ENCODE measurements around the gene DBF4. TPM values are rescaled to one million over a fixed set of nuclear protein-coding genes. Genes with fewer than 3 reads are reported as not detected.

DBF4 gene
- total RNA-seq, 1 donor, result 12.7 TPM

DNA sequence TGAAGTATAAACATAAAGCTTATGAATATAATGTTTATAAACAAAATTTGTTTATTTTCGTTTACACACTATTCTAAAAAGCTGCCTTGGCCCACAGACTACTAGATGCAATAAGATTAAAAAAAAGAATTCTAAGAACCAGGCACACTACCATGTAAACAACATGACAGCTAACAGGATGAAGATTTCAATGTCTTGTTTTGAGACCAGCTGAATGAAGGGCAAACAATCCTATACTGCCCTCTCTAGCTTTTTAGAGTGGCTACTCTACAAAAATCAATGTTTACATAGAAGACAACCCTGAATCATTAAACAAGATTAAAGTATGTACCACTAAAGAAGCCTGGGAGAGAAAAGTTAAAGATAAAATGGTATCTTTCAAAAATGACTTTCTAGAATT lies 38.7 kb upstream of the DBF4 start:
- Histone ChIP-seq H3K79me2 (ENCODE audit: insufficient read depth, low read length) (no peaks in the 10 kb centered on the region), H3K4me2 (ENCODE audit: insufficient read depth, low read length) (no peak overlapping the region), H3K27ac (ENCODE audit: low read depth, low read length) (no peak overlapping the region), H3K36me3 (ENCODE audit: insufficient read depth, low read length) (no peaks in the 10 kb centered on the region), H2AFZ (ENCODE audit: low read length) (no peak overlapping the region), H3K9me3 (ENCODE audit: low read depth, low read length) (no peaks in the 10 kb centered on the region), H4K20me1 (ENCODE audit: insufficient read depth, low read length) (no peaks in the 10 kb centered on the region), H3K4me1 (ENCODE audit: insufficient read depth, low read length) (no peaks in the 10 kb centered on the region), H3K4me3 (ENCODE audit: insufficient read depth, low read length) (no peak overlapping the region), H3K27me3 (ENCODE audit: insufficient read depth, low read length) (no peaks in the 10 kb centered on the region)
- DNase-seq (ENCODE audit: insufficient read length, low spot score, missing footprints), result no peak
- TF ChIP-seq, protein P1, sequence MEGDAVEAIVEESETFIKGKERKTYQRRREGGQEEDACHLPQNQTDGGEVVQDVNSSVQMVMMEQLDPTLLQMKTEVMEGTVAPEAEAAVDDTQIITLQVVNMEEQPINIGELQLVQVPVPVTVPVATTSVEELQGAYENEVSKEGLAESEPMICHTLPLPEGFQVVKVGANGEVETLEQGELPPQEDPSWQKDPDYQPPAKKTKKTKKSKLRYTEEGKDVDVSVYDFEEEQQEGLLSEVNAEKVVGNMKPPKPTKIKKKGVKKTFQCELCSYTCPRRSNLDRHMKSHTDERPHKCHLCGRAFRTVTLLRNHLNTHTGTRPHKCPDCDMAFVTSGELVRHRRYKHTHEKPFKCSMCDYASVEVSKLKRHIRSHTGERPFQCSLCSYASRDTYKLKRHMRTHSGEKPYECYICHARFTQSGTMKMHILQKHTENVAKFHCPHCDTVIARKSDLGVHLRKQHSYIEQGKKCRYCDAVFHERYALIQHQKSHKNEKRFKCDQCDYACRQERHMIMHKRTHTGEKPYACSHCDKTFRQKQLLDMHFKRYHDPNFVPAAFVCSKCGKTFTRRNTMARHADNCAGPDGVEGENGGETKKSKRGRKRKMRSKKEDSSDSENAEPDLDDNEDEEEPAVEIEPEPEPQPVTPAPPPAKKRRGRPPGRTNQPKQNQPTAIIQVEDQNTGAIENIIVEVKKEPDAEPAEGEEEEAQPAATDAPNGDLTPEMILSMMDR (IDR thresholded peaks at IDR 0.05; ENCODE audit: extremely low read depth, low read depth, low read length), result no peak

DNA sequence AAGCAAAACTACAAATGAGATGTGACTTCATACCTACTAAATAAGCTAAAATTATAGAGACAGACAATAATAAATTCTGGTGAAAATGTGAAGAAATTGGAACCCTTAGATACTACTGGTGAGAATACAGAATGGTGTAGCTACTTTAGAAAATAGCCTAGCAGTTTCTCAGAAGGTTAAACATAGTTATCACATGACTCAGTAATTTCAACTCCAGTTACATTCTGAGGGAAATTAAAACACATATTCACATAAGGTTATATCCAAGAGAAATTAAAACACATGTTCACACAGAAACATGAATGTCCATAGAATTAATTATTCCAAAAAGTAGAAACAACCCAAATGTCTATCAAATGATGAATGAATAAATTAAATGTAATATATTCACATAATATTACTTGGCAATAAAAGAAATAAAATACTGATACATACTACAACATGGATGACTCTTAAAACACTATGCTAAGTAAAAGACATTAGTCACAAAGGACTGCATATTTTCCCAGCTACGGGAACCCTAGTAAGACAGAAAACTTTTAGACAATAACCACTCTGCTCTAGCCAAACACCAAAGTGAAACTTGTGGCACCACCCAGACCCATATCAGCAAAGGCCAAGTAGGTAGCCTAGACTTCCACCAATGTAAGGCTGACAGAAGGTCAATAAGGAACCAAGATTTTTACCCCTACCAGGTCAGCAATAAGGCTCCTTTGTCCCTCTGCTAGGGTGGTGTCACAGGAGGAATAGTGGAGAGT lies 25.3 kb upstream of the DBF4 start:
- TF ChIP-seq, protein P1 (IDR thresholded peaks at IDR 0.05; ENCODE audit: extremely low read depth, low read depth, low read length), result no peak
- Histone ChIP-seq H3K4me3 (ENCODE audit: insufficient read depth, low read length) (no peak overlapping the region), H3K4me1 (ENCODE audit: insufficient read depth, low read length) (peaks cover 6% of the 10 kb centered on the region), H3K79me2 (ENCODE audit: insufficient read depth, low read length) (no peaks in the 10 kb centered on the region), H3K27me3 (ENCODE audit: insufficient read depth, low read length) (no peaks in the 10 kb centered on the region), H3K27ac (ENCODE audit: low read depth, low read length) (peak overlapping the region; percentile 74), H3K36me3 (ENCODE audit: insufficient read depth, low read length) (peaks cover 5% of the 10 kb centered on the region), H3K9me3 (ENCODE audit: low read depth, low read length) (no peaks in the 10 kb centered on the region), H2AFZ (ENCODE audit: low read length) (peak overlapping the region; percentile 80), H4K20me1 (ENCODE audit: insufficient read depth, low read length) (no peaks in the 10 kb centered on the region), H3K4me2 (ENCODE audit: insufficient read depth, low read length) (peak overlapping the region; percentile 35)
- no peak for DNase-seq (ENCODE audit: insufficient read length, low spot score, missing footprints)

DNA sequence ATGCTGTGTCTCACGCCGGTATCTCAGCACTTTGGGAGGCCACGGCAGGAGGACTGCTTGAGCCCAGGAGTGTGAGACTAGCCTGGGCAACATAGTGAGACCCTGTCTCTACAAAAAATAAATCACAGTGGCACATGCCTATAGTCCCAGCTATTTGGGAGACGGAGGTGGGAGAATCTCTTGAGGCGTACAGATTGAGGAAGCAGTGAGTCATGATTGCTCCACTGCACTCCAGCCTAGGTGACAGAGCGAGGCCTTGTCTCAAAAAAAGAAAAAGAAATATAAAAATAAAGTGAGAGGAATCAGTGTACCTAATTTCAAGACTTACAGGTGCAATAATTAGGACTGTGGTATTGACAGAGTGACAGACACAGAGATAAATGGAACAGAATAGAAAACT lies 24.0 kb upstream of the DBF4 start:
- Histone ChIP-seq H3K27me3 (ENCODE audit: insufficient read depth, low read length) (no peaks in the 10 kb centered on the region), H3K79me2 (ENCODE audit: insufficient read depth, low read length) (no peaks in the 10 kb centered on the region), H3K4me2 (ENCODE audit: insufficient read depth, low read length) (no peak overlapping the region), H3K9me3 (ENCODE audit: low read depth, low read length) (no peaks in the 10 kb centered on the region), H3K4me3 (ENCODE audit: insufficient read depth, low read length) (no peak overlapping the region), H3K36me3 (ENCODE audit: insufficient read depth, low read length) (peaks cover 5% of the 10 kb centered on the region), H3K27ac (ENCODE audit: low read depth, low read length) (no peak overlapping the region), H3K4me1 (ENCODE audit: insufficient read depth, low read length) (peaks cover 6% of the 10 kb centered on the region), H2AFZ (ENCODE audit: low read length) (no peak overlapping the region), H4K20me1 (ENCODE audit: insufficient read depth, low read length) (no peaks in the 10 kb centered on the region)
- DNase-seq (ENCODE audit: insufficient read length, low spot score, missing footprints), result no peak
- TF ChIP-seq, protein P1 (IDR thresholded peaks at IDR 0.05; ENCODE audit: extremely low read depth, low read depth, low read length), result no peak

DNA sequence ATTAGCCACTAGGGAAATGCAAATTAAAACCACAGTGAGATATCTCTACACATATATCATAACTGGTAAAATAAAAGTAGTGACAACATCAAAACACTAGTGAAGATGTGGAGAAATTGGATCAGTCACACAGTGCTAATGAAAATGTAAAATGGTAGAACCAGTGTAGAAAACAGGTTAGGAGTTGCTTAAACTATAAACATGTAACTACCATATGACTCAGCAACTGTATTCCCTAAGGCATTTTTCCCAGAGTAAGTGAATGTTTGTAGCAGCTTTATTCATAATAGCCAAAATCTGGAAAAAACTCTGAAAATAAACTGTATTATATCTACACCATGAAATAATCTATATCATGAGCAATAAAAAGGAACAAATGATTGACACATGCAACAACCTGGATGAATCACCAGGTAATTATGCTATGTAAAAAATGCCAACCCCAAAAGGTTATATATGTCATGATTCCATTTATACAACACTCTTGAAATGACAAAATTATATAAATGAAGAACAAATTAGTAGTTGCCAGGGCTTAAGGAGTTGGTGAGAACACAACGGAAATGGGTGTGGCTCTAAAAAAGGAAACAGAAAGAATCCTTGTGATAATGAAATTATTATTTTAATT lies 22.9 kb upstream of the DBF4 start:
- DNase-seq (ENCODE audit: insufficient read length, low spot score, missing footprints), result no peak
- peaks cover 6% of the 10 kb centered on the region for H3K4me1 ChIP-seq (ENCODE audit: insufficient read depth, low read length)
- H3K36me3 ChIP-seq (ENCODE audit: insufficient read depth, low read length), result peaks cover 8% of the 10 kb centered on the region
- no peak overlapping the region for H3K4me2 ChIP-seq (ENCODE audit: insufficient read depth, low read length)
- no peak overlapping the region for H2AFZ ChIP-seq (ENCODE audit: low read length)
- no peaks in the 10 kb centered on the region for H4K20me1 ChIP-seq (ENCODE audit: insufficient read depth, low read length)
- H3K79me2 ChIP-seq (ENCODE audit: insufficient read depth, low read length), result no peaks in the 10 kb centered on the region
- TF ChIP-seq, protein P1 (IDR thresholded peaks at IDR 0.05; ENCODE audit: extremely low read depth, low read depth, low read length), result no peak
- no peak overlapping the region for H3K27ac ChIP-seq (ENCODE audit: low read depth, low read length)
- no peak overlapping the region for H3K4me3 ChIP-seq (ENCODE audit: insufficient read depth, low read length)
- no peaks in the 10 kb centered on the region for H3K9me3 ChIP-seq (ENCODE audit: low read depth, low read length)
- H3K27me3 ChIP-seq (ENCODE audit: insufficient read depth, low read length), result no peaks in the 10 kb centered on the region
